Bladder microvascular endothelial cell (primary cell): ENCODE data around the gene FREM3. TPM values are rescaled to one million over a fixed set of nuclear protein-coding genes. Genes with fewer than 3 reads are reported as not detected.

Experiments used
- total RNA-seq: library from RNA; depleted of rRNA; stranded (reverse); fragments of >200 nt; gene quantifications from 2 replicates; pipeline ENCODE4 v1.2.3, GENCODE V29; 2014

Gene FREM3
- total RNA-seq, result 0.32 and 0.76 TPM in 2 replicates

GRCh38 chr4:143700416-143701352 is at the start of gene FREM3:
Gene FREM3 (minus strand): TSS chr4:143700675. CDS start chr4:143700675, 0 bp downstream.

Other genes starting within 250 kb of the FREM3 start
- gene SMARCA5, start 187.0 kb downstream of the FREM3 start, total RNA-seq, result 63.6 and 80.3 TPM in 2 replicates
- 0.16 and 0.44 TPM in 2 replicates for gene GYPE, start 204.9 kb upstream of the FREM3 start, total RNA-seq